ENCODE data around the gene CHD5. TPM values are rescaled to one million over a fixed set of nuclear protein-coding genes. Genes with fewer than 3 reads are reported as not detected.
A peak's percentile ranks its signal among the peaks of the same experiment; 100 is the strongest.

Gene CHD5
- total RNA-seq, 1 donor from 2014 or later = 31.4 TPM

- no peak for FAIRE-seq
- DNase-seq (ENCODE audit: low spot score in 2 of 2) = peak; percentile 12 to 17
Measured at GRCh38 chr1:6177681-6178380, 2.3 kb downstream of the CHD5 start.

GRCh38 chr1:6176779-6177178 is 3.3 kb downstream of the CHD5 start:
- DNase-seq (ENCODE audit: low spot score in 2 of 2) (no peak), FAIRE-seq (no peak)

- FAIRE-seq = no peak
Measured at GRCh38 chr1:6175411-6175828, 4.7 kb downstream of the CHD5 start.

GRCh38 chr1:6174621-6175410 is 5.3 kb downstream of the CHD5 start:
- no peak for FAIRE-seq

More at GRCh38 chr1:6175411-6175828, 4.7 kb downstream of the CHD5 start:
- no peak for DNase-seq (ENCODE audit: low spot score in 2 of 2)

GRCh38 chr1:6172549-6172948 is 7.6 kb downstream of the CHD5 start:
- FAIRE-seq (no peak), DNase-seq (ENCODE audit: low spot score in 2 of 2) (no peak)

More at GRCh38 chr1:6174621-6175410, 5.3 kb downstream of the CHD5 start:
- no peak for DNase-seq (ENCODE audit: low spot score in 2 of 2)

GRCh38 chr1:6171548-6172124 is 8.5 kb downstream of the CHD5 start:
- DNase-seq (ENCODE audit: low spot score in 2 of 2) = no peak
- FAIRE-seq = no peak

GRCh38 chr1:6170742-6171201 is 9.3 kb downstream of the CHD5 start:
- peak in 1 of 2 donors; percentile 68 for DNase-seq (ENCODE audit: low spot score in 2 of 2)
- no peak for FAIRE-seq

GRCh38 chr1:6170116-6170741 is 9.9 kb downstream of the CHD5 start:
- FAIRE-seq (no peak), DNase-seq (ENCODE audit: low spot score in 2 of 2) (no peak)

- FAIRE-seq (no peak), DNase-seq (ENCODE audit: low spot score in 2 of 2) (no peak)
Measured at GRCh38 chr1:6168947-6169586, 11.1 kb downstream of the CHD5 start.

GRCh38 chr1:6167391-6168303 is 12.5 kb downstream of the CHD5 start:
- FAIRE-seq (no peak), DNase-seq (ENCODE audit: low spot score in 2 of 2) (no peak)

GRCh38 chr1:6166655-6167390 is 13.3 kb downstream of the CHD5 start:
- DNase-seq (ENCODE audit: low spot score in 2 of 2) (no peak), FAIRE-seq (no peak)

GRCh38 chr1:6166221-6166620 is 13.9 kb downstream of the CHD5 start:
- DNase-seq (ENCODE audit: low spot score in 2 of 2) (no peak), FAIRE-seq (no peak)

- DNase-seq (ENCODE audit: low spot score in 2 of 2) (no peak), FAIRE-seq (no peak)
Measured at GRCh38 chr1:6165441-6165985, 14.6 kb downstream of the CHD5 start.

GRCh38 chr1:6165027-6165426 is 15.1 kb downstream of the CHD5 start:
- DNase-seq (ENCODE audit: low spot score in 2 of 2) (no peak), FAIRE-seq (no peak)

- no peak for FAIRE-seq
- DNase-seq (ENCODE audit: low spot score in 2 of 2) = no peak
Measured at GRCh38 chr1:6163973-6164617, 16.0 kb downstream of the CHD5 start.

GRCh38 chr1:6163191-6163972 is 16.7 kb downstream of the CHD5 start:
- DNase-seq (ENCODE audit: low spot score in 2 of 2) (no peak), FAIRE-seq (no peak)

GRCh38 chr1:6162773-6163172 is 17.3 kb downstream of the CHD5 start:
- no peak for DNase-seq (ENCODE audit: low spot score in 2 of 2)
- FAIRE-seq = no peak
